ENCODE measurements around the gene RMP24.

The RMP24 gene

GRCh38 chr18:35933982-35934381 is 38.5 kb upstream of the RMP24 start:
- BruUV-seq (replicated peaks) = TSS peak; percentile 98
- no peaks in the 10 kb centered on the region for H3K9me3 Mint-ChIP-seq (ENCODE audit: unreplicated experiment)
- CTCF ChIA-PET = no interaction called here
- POLR2A ChIA-PET = no interaction called here
- intact Hi-C loops (cut with micrococcal nuclease) = loop anchor here (10.0 kb wide), 1 partner anchor 349 kb away; the partner anchor contains the start of gene GALNT1
- H3K4me1 Mint-ChIP-seq (ENCODE audit: insufficient read depth, unreplicated experiment) = peaks cover 17% of the 10 kb centered on the region
- H3K4me3 Mint-ChIP-seq (ENCODE audit: unreplicated experiment) = no peak overlapping the region
- peak overlapping the region; percentile 49 for H3K27ac Mint-ChIP-seq (ENCODE audit: low read depth, unreplicated experiment)
- no peak for TF ChIP-seq CTCF (IDR thresholded peaks at IDR 0.05; ENCODE audit: unreplicated experiment)
- DNase-seq (ENCODE audit: unreplicated experiment) = peak; percentile 55
- H3K27me3 Mint-ChIP-seq (ENCODE audit: insufficient read depth, unreplicated experiment) = no peaks in the 10 kb centered on the region
- peaks cover 11% of the 10 kb centered on the region for H3K36me3 Mint-ChIP-seq (ENCODE audit: insufficient read depth, unreplicated experiment)

- Mint-ChIP-seq H3K27me3 (ENCODE audit: insufficient read depth, unreplicated experiment) (no peaks in the 10 kb centered on the region), H3K9me3 (ENCODE audit: unreplicated experiment) (no peaks in the 10 kb centered on the region), H3K4me3 (ENCODE audit: unreplicated experiment) (no peak overlapping the region), H3K36me3 (ENCODE audit: insufficient read depth, unreplicated experiment) (peaks cover 11% of the 10 kb centered on the region), H3K4me1 (ENCODE audit: insufficient read depth, unreplicated experiment) (peaks cover 17% of the 10 kb centered on the region), H3K27ac (ENCODE audit: low read depth, unreplicated experiment) (no peak overlapping the region)
- no TSS peak for BruUV-seq (replicated peaks)
- POLR2A ChIA-PET = no interaction called here
- intact Hi-C loops (cut with micrococcal nuclease) = loop anchor here (10.0 kb wide), 1 partner anchor 350 kb away; the partner anchor contains the start of gene GALNT1
- TF ChIP-seq CTCF (IDR thresholded peaks at IDR 0.05; ENCODE audit: unreplicated experiment) = no peak
- CTCF ChIA-PET = no interaction called here
- DNase-seq (ENCODE audit: unreplicated experiment) = no peak
Observed at GRCh38 chr18:35934891-35935290, 37.6 kb upstream of the RMP24 start.

- intact Hi-C loops (cut with micrococcal nuclease) = loop anchor here (10.0 kb wide), 1 partner anchor 351 kb away; the partner anchor contains the start of gene GALNT1
- Mint-ChIP-seq H3K27me3 (ENCODE audit: insufficient read depth, unreplicated experiment) (no peaks in the 10 kb centered on the region), H3K9me3 (ENCODE audit: unreplicated experiment) (no peaks in the 10 kb centered on the region), H3K4me3 (ENCODE audit: unreplicated experiment) (no peak overlapping the region), H3K27ac (ENCODE audit: low read depth, unreplicated experiment) (no peak overlapping the region), H3K4me1 (ENCODE audit: insufficient read depth, unreplicated experiment) (peaks cover 17% of the 10 kb centered on the region), H3K36me3 (ENCODE audit: insufficient read depth, unreplicated experiment) (peaks cover 11% of the 10 kb centered on the region)
- BruUV-seq (replicated peaks) = no TSS peak
- POLR2A ChIA-PET = no interaction called here
- no peak for DNase-seq (ENCODE audit: unreplicated experiment)
- TF ChIP-seq CTCF (IDR thresholded peaks at IDR 0.05; ENCODE audit: unreplicated experiment) = no peak
- CTCF ChIA-PET = no interaction called here
Observed at GRCh38 chr18:35935805-35936204, 36.7 kb upstream of the RMP24 start.

- no peak overlapping the region for H3K27ac Mint-ChIP-seq (ENCODE audit: low read depth, unreplicated experiment)
- H3K4me1 Mint-ChIP-seq (ENCODE audit: insufficient read depth, unreplicated experiment) = peaks cover 17% of the 10 kb centered on the region
- H3K27me3 Mint-ChIP-seq (ENCODE audit: insufficient read depth, unreplicated experiment) = no peaks in the 10 kb centered on the region
- TF ChIP-seq CTCF (IDR thresholded peaks at IDR 0.05; ENCODE audit: unreplicated experiment) = no peak
- no peak for DNase-seq (ENCODE audit: unreplicated experiment)
- intact Hi-C loops (cut with micrococcal nuclease) = loop anchor here (10.0 kb wide), 1 partner anchor 352 kb away; the partner anchor contains the start of gene GALNT1
- H3K36me3 Mint-ChIP-seq (ENCODE audit: insufficient read depth, unreplicated experiment) = peaks cover 11% of the 10 kb centered on the region
- CTCF ChIA-PET = interaction anchor here (0.6 to 3.1 kb wide), 3 partner anchors 14 to 321 kb away, joined by 3 to 20 read pairs (median 18); no protein-coding TSS in a partner anchor
- H3K9me3 Mint-ChIP-seq (ENCODE audit: unreplicated experiment) = no peaks in the 10 kb centered on the region
- BruUV-seq (replicated peaks) = no TSS peak
- no peak overlapping the region for H3K4me3 Mint-ChIP-seq (ENCODE audit: unreplicated experiment)
- POLR2A ChIA-PET = interaction anchor here (0.9 kb wide), 1 partner anchor 33 kb away, joined by 3 read pairs; no protein-coding TSS in a partner anchor
Observed at GRCh38 chr18:35936951-35937350, 35.5 kb upstream of the RMP24 start.
